ENCODE measurements around the gene SEMA4A. TPM values are rescaled to one million over a fixed set of nuclear protein-coding genes. Genes with fewer than 3 reads are reported as not detected.

Gene SEMA4A
- polyA plus RNA-seq, 1 experiment = 0.77 TPM

- ChIA-PET CTCF (interaction anchor here (1.1 to 4.5 kb wide), 6 partner anchors 23 to 74 kb away, joined by 3 to 33 read pairs (median 5); partner anchors contain the start of gene PMF1), POLR2A (no interaction called here)
- Histone ChIP-seq H3K36me3 (ENCODE audit: control insufficient read depth, insufficient read depth, low read length) (no peaks in the 10 kb centered on the region), H3K4me3 (ENCODE audit: low read depth, low read length) (no peak overlapping the region), H3K27me3 (ENCODE audit: control insufficient read depth, insufficient read depth, low read length) (no peaks in the 10 kb centered on the region; the same call in none of the 2 replicates)
- TF ChIP-seq CTCF (IDR thresholded peaks at IDR 0.05; ENCODE audit: insufficient read depth, low read depth, low read length) = no peak
- no peak for DNase-seq (ENCODE audit: low read depth)
Observed at GRCh38 chr1:156151093-156151688, 2.2 kb upstream of the SEMA4A start.

GRCh38 chr1:156152628-156153027 lies 757 bp upstream of the SEMA4A start:
- ChIA-PET CTCF (interaction anchor here (0.6 to 4.5 kb wide), 6 partner anchors 41 to 77 kb away, joined by 3 to 33 read pairs (median 3); partner anchors contain the start of gene PMF1), POLR2A (no interaction called here)
- H3K27me3 ChIP-seq (ENCODE audit: control insufficient read depth, insufficient read depth, low read length) = no peaks in the 10 kb centered on the region
- no peak for DNase-seq (ENCODE audit: low read depth)
- no peak for TF ChIP-seq CTCF (IDR thresholded peaks at IDR 0.05; ENCODE audit: insufficient read depth, low read depth, low read length)
- no peak overlapping the region for H3K4me3 ChIP-seq (ENCODE audit: low read depth, low read length)
- H3K36me3 ChIP-seq (ENCODE audit: control insufficient read depth, insufficient read depth, low read length) = no peaks in the 10 kb centered on the region

- POLR2A ChIA-PET = no interaction called here
- CTCF ChIA-PET = interaction anchor here (1.1 to 1.8 kb wide), 3 partner anchors 25 to 71 kb away, joined by 3 to 4 read pairs (median 3); no protein-coding TSS in a partner anchor
- no peaks in the 10 kb centered on the region for H3K27me3 ChIP-seq (ENCODE audit: control insufficient read depth, insufficient read depth, low read length)
- no peak overlapping the region for H3K4me3 ChIP-seq (ENCODE audit: low read depth, low read length)
- no peaks in the 10 kb centered on the region for H3K36me3 ChIP-seq (ENCODE audit: control insufficient read depth, insufficient read depth, low read length)
- DNase-seq (ENCODE audit: low read depth) = no peak
- no peak for TF ChIP-seq CTCF (IDR thresholded peaks at IDR 0.05; ENCODE audit: insufficient read depth, low read depth, low read length)
Observed at GRCh38 chr1:156154317-156154749, 948 bp downstream of the SEMA4A start.

GRCh38 chr1:156155756-156156510 lies 2.5 kb downstream of the SEMA4A start:
- DNase-seq (ENCODE audit: low read depth) = no peak
- Histone ChIP-seq H3K36me3 (ENCODE audit: control insufficient read depth, insufficient read depth, low read length) (no peaks in the 10 kb centered on the region), H3K4me3 (ENCODE audit: low read depth, low read length) (no peak overlapping the region), H3K27me3 (ENCODE audit: control insufficient read depth, insufficient read depth, low read length) (no peaks in the 10 kb centered on the region)
- ChIA-PET CTCF (interaction anchor here (1.0 to 1.8 kb wide), 2 partner anchors 26 to 67 kb away, joined by 4 read pairs; no protein-coding TSS in a partner anchor), POLR2A (no interaction called here)
- no peak for TF ChIP-seq CTCF (IDR thresholded peaks at IDR 0.05; ENCODE audit: insufficient read depth, low read depth, low read length)

GRCh38 chr1:156157506-156157905 lies 4.1 kb downstream of the SEMA4A start:
- Histone ChIP-seq H3K36me3 (ENCODE audit: control insufficient read depth, insufficient read depth, low read length) (no peaks in the 10 kb centered on the region), H3K27me3 (ENCODE audit: control insufficient read depth, insufficient read depth, low read length) (no peaks in the 10 kb centered on the region), H3K4me3 (ENCODE audit: low read depth, low read length) (no peak overlapping the region)
- DNase-seq (ENCODE audit: low read depth) = no peak
- ChIA-PET POLR2A (no interaction called here), CTCF (interaction anchor here (0.6 to 1.0 kb wide), 2 partner anchors 68 to 80 kb away, joined by 3 read pairs; no protein-coding TSS in a partner anchor)
- no peak for TF ChIP-seq CTCF (IDR thresholded peaks at IDR 0.05; ENCODE audit: insufficient read depth, low read depth, low read length)

All from BJ (cell line).